IMR-90 (cell line): ENCODE data around the gene PDZD2. TPM values are rescaled to one million over a fixed set of nuclear protein-coding genes. Genes with fewer than 3 reads are reported as not detected.

Source experiments
- ATAC-seq: fragments of 200-7000 bp; cut with Tn5 transposase; 2 replicates; pipeline ENCODE4 v1.9.1; 2020; ENCODE audit warnings: low read depth, mild to moderate bottlenecking, moderate library complexity
- BruUV-seq: library from RNA; stranded (reverse); fragments of 400-500 nt; replicated peaks from 2 replicates; lab custom pipeline; 2021; lab: Mats Ljungman, UMichigan
- CTCF ChIA-PET: fragments of 300-600 bp; formaldehyde crosslinking; extraction: SDS; loops from one replicate; lab custom pipeline; 2021; ENCODE audit warnings: antibody characterized with exemption; lab: Yijun Ruan, JAX
- POLR2A ChIA-PET: fragments of 300-600 bp; sonication (Branson Sonifier 250); formaldehyde crosslinking; loops from one replicate; lab custom pipeline; 2022; ENCODE audit warnings: antibody characterized with exemption; ENCODE audit not compliant: unreplicated experiment; lab: Charles Lee
- DNase-seq: peaks from one replicate; pipeline ENCODE4 v3.0.0; 2013
- H2AFZ ChIP-seq: replicated peaks from 2 replicates; pipeline ENCODE3; 2013; ENCODE audit warnings: low read length, mild to moderate bottlenecking; ENCODE audit not compliant: poor library complexity
- H2AK5ac ChIP-seq: 2 replicates; pipeline ENCODE4 v1.6.1; 2013; ENCODE audit warnings: low read depth, low read length, inconsistent platforms
- H2AK9ac ChIP-seq: replicated peaks from 2 replicates; pipeline ENCODE3; 2013; ENCODE audit warnings: mild to moderate bottlenecking, low read depth, low read length, moderate library complexity; ENCODE audit not compliant: poor library complexity
- H2BK120ac ChIP-seq: 2 replicates; pipeline ENCODE4 v1.6.1; 2013; ENCODE audit warnings: low read depth, low read length, inconsistent platforms
- H2BK15ac ChIP-seq: 3 replicates; pipeline ENCODE4 v1.6.1; 2013; ENCODE audit warnings: low read depth, low read length, inconsistent platforms
- H2BK20ac ChIP-seq: 2 replicates; pipeline ENCODE4 v1.6.1; 2013; ENCODE audit warnings: low read depth, mild to moderate bottlenecking, inconsistent platforms, low read length, moderate library complexity
- H2BK5ac ChIP-seq: 2 replicates; pipeline ENCODE4 v1.6.1; 2013; ENCODE audit warnings: mild to moderate bottlenecking, low read depth, low read length, inconsistent platforms; ENCODE audit not compliant: poor library complexity, severe bottlenecking
- H3K14ac ChIP-seq: replicated peaks from 2 replicates; pipeline ENCODE4 v1.6.1; 2013; ENCODE audit warnings: low read depth, low read length, inconsistent platforms
- H3K18ac ChIP-seq: 2 replicates; pipeline ENCODE4 v1.6.1; 2013; ENCODE audit warnings: low read depth, low read length, control low read depth
- H3K23ac ChIP-seq: 2 replicates; pipeline ENCODE4 v1.6.1; 2013; ENCODE audit warnings: low read depth, low read length, inconsistent platforms
- H3K27ac ChIP-seq: 2 replicates; pipeline ENCODE4 v1.5.1; 2013; ENCODE audit warnings: mild to moderate bottlenecking, control low read depth, low read length; ENCODE audit not compliant: insufficient read depth
- H3K27me3 ChIP-seq: 2 replicates; pipeline ENCODE4 v1.6.1; 2013; ENCODE audit warnings: low read length; ENCODE audit not compliant: control insufficient read depth, insufficient read depth
- H3K36me3 ChIP-seq: 2 replicates; pipeline ENCODE4 v1.6.1; 2013; ENCODE audit warnings: low read length, mixed read lengths; ENCODE audit not compliant: control insufficient read depth, insufficient read depth
- H3K4ac ChIP-seq: 2 replicates; pipeline ENCODE4 v1.6.1; 2013; ENCODE audit warnings: low read depth, low read length, inconsistent platforms
- H3K4me1 ChIP-seq: 2 replicates; pipeline ENCODE4 v1.6.1; 2013; ENCODE audit warnings: low read length, mixed read lengths; ENCODE audit not compliant: control insufficient read depth, insufficient read depth
- H3K4me2 ChIP-seq: 2 replicates; pipeline ENCODE4 v1.6.1; 2013; ENCODE audit warnings: low read depth, mild to moderate bottlenecking, control low read depth, low read length, moderate library complexity
- H3K4me3 ChIP-seq: 2 replicates; pipeline ENCODE4 v1.5.1; 2013; ENCODE audit warnings: low read depth, mild to moderate bottlenecking, control low read depth, low read length, moderate library complexity; ENCODE audit not compliant: insufficient read depth
- H3K56ac ChIP-seq: 2 replicates; pipeline ENCODE4 v1.6.1; 2013; ENCODE audit warnings: low read length, inconsistent platforms; ENCODE audit not compliant: insufficient read depth; ENCODE audit errors: extremely low read depth
- H3K79me1 ChIP-seq, 2 experiments: 2 replicates each; pipeline ENCODE4 v1.6.1; 2013; ENCODE audit warnings: low read length in 2 of 2, inconsistent platforms in 1 of 2, low read depth in 1 of 2
- H3K9ac ChIP-seq: 2 replicates; pipeline ENCODE4 v1.6.1; 2013; ENCODE audit warnings: low read depth, low read length, control low read depth
- H3K9me1 ChIP-seq: 2 replicates; pipeline ENCODE4 v1.6.1; 2013; ENCODE audit warnings: low read length, inconsistent platforms; ENCODE audit not compliant: insufficient read depth
- H3K9me3 ChIP-seq: 2 replicates; pipeline ENCODE4 v1.6.1; 2013; ENCODE audit warnings: low read length; ENCODE audit not compliant: control insufficient read depth, insufficient read depth
- H4K20me1 ChIP-seq: 2 replicates; pipeline ENCODE4 v1.6.1; 2013; ENCODE audit warnings: low read length, inconsistent platforms; ENCODE audit not compliant: insufficient read depth
- H4K5ac ChIP-seq: 2 replicates; pipeline ENCODE4 v1.6.1; 2013; ENCODE audit warnings: mild to moderate bottlenecking, low read depth, low read length, control low read depth
- H4K8ac ChIP-seq, 2 experiments: 2 replicates each; pipeline ENCODE4 v1.6.1; 2013; ENCODE audit warnings: low read depth in 2 of 2, low read length in 2 of 2, control low read depth in 1 of 2, inconsistent platforms in 1 of 2
- H4K91ac ChIP-seq: 2 replicates; pipeline ENCODE4 v1.6.1; 2013; ENCODE audit warnings: low read depth, low read length, inconsistent platforms; ENCODE audit not compliant: insufficient read depth
- BHLHE40 ChIP-seq: fragments of 150-350 bp; IDR thresholded peaks from 2 replicates; pipeline ENCODE4 v1.6.1; 2016; ENCODE audit warnings: mild to moderate bottlenecking, low read depth, low read length
- FOS ChIP-seq: fragments of 150-350 bp; IDR thresholded peaks from 2 replicates; pipeline ENCODE4 v1.6.1; 2016; ENCODE audit warnings: low read depth, low read length
- MAZ ChIP-seq: IDR thresholded peaks from 2 replicates; pipeline ENCODE4 v1.6.1; 2012; ENCODE audit warnings: low read depth, mild to moderate bottlenecking, low read length, improper control_type of control experiment, moderate library complexity, borderline replicate concordance
- WGBS, 2 experiments: methylation state at CpG; one replicate each; pipeline versions ENCODE4 v1.1.5 to v1.1.7; 2013; ENCODE audit warnings: missing lambda C conversion rate in 2 of 2; ENCODE audit not compliant: insufficient read length in 1 of 2; ENCODE audit errors: extremely low coverage in 2 of 2; 5-methylcytosine and 5-hydroxymethylcytosine counted together
- dilution Hi-C: fragments of 300-500 bp; cut with HindIII; formaldehyde crosslinking; loops from one replicate; pipeline ENCODE4 v1.14.3; 2018; ENCODE audit warnings: low sequenced_read_pairs; ENCODE audit not compliant: unreplicated experiment
- in situ Hi-C: fragments of 300-500 bp; cut with MboI; formaldehyde crosslinking; loops from 3 replicates; pipeline ENCODE4 v1.14.3; 2019; ENCODE audit warnings: low sequenced_read_pairs, inconsistent platforms, mixed read lengths
- intact Hi-C: fragments of 100-400 bp; cut with micrococcal nuclease; formaldehyde crosslinking; loops from 2 replicates; pipeline ENCODE4 v1.10.0; 2022
- polyA plus RNA-seq, 3 experiments: library from polyadenylated mRNA; depleted of rRNA; stranded (reverse); fragments of >200 nt; gene quantifications; 2 replicates each; pipeline ENCODE4 v1.2.3, GENCODE V29; 2012; ENCODE audit warnings: low replicate concordance in 1 of 3
- total RNA-seq: library from RNA; depleted of rRNA; stranded (reverse); fragments of >200 nt; gene quantifications from 2 replicates; pipeline ENCODE4 v1.2.3, GENCODE V29; 2012
- TF ChIP-seq, protein P1 (sequence below): conservative IDR thresholded peaks from 2 replicates; pipeline ENCODE4 v1.5.1; 2012; ENCODE audit warnings: mild to moderate bottlenecking, low read depth, low read length, improper control_type of control experiment
- TF ChIP-seq, protein P2 (sequence below): fragments of 150-350 bp; IDR thresholded peaks from 2 replicates; pipeline ENCODE4 v1.6.1; 2016; ENCODE audit warnings: low read depth, mild to moderate bottlenecking, low read length, moderate library complexity, borderline replicate concordance

Gene PDZD2
- total and polyA plus RNA-seq, 2 of the 4 experiments (the other 2 are of a cell fraction) = under 0.01 to 0.02 TPM

DNA sequence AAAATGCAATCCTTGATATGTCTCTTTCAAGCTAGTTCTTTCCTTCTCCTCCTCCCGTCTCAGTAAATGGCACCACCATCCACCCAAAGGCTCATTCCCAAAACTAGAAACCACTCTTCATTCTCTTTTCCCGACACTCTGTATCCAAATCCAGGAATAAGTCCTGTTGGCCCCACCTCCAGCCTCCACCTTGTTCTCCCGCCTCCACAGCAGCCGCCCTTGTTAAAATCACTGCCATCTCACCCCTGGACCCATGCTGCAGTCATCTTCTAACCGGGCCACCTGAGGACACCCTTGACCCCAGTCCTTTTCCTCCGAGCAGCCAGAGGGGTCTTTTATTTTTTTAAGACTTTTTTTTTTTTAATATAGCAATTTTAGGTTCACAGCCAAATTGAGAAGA is 9.4 kb downstream of the PDZD2 start:
- no peak overlapping the region for H3K4ac ChIP-seq
- H2BK5ac ChIP-seq = no peak overlapping the region
- H3K56ac ChIP-seq = no peak overlapping the region
- no peaks in the 10 kb centered on the region for H3K9me3 ChIP-seq
- ATAC-seq = no peak
- no peak overlapping the region for H3K27ac ChIP-seq
- H2BK120ac ChIP-seq = no peak overlapping the region
- TF ChIP-seq BHLHE40 (no peak), FOS (no peak), MAZ (no peak)
- TF ChIP-seq, protein P1, sequence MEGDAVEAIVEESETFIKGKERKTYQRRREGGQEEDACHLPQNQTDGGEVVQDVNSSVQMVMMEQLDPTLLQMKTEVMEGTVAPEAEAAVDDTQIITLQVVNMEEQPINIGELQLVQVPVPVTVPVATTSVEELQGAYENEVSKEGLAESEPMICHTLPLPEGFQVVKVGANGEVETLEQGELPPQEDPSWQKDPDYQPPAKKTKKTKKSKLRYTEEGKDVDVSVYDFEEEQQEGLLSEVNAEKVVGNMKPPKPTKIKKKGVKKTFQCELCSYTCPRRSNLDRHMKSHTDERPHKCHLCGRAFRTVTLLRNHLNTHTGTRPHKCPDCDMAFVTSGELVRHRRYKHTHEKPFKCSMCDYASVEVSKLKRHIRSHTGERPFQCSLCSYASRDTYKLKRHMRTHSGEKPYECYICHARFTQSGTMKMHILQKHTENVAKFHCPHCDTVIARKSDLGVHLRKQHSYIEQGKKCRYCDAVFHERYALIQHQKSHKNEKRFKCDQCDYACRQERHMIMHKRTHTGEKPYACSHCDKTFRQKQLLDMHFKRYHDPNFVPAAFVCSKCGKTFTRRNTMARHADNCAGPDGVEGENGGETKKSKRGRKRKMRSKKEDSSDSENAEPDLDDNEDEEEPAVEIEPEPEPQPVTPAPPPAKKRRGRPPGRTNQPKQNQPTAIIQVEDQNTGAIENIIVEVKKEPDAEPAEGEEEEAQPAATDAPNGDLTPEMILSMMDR = no peak
- TF ChIP-seq, protein P2, sequence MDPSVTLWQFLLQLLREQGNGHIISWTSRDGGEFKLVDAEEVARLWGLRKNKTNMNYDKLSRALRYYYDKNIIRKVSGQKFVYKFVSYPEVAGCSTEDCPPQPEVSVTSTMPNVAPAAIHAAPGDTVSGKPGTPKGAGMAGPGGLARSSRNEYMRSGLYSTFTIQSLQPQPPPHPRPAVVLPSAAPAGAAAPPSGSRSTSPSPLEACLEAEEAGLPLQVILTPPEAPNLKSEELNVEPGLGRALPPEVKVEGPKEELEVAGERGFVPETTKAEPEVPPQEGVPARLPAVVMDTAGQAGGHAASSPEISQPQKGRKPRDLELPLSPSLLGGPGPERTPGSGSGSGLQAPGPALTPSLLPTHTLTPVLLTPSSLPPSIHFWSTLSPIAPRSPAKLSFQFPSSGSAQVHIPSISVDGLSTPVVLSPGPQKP = no peak
- H3K9ac ChIP-seq = no peak overlapping the region
- no peak overlapping the region for H2AK9ac ChIP-seq
- H3K4me1 ChIP-seq = no peaks in the 10 kb centered on the region
- in situ Hi-C loops (no loop called here), intact Hi-C loops (no loop called here), dilution Hi-C loops (no loop called here)
- ChIA-PET POLR2A (no interaction called here), CTCF (no interaction called here)
- H4K20me1 ChIP-seq = no peaks in the 10 kb centered on the region
- H3K27me3 ChIP-seq = peaks cover 29% of the 10 kb centered on the region
- H4K8ac ChIP-seq = no peak overlapping the region
- no peak overlapping the region for H2BK20ac ChIP-seq
- 83% methylated on average over 4 of the region's 6 CpGs; no CpG with 5 or more reads in 1 of the 2 experiments for WGBS, 2 experiments
- no peaks in the 10 kb centered on the region for H3K9me1 ChIP-seq
- no peaks in the 10 kb centered on the region for H3K36me3 ChIP-seq
- H3K18ac ChIP-seq = no peak overlapping the region
- no peak for DNase-seq
- H2AK5ac ChIP-seq = no peak overlapping the region
- no peak overlapping the region for H3K4me2 ChIP-seq
- no peaks in the 10 kb centered on the region for H3K79me1 ChIP-seq
- H2AFZ ChIP-seq = no peak overlapping the region
- no TSS peak for BruUV-seq
- no peak overlapping the region for H3K23ac ChIP-seq
- no peak overlapping the region for H2BK15ac ChIP-seq
- H3K14ac ChIP-seq = no peak overlapping the region
- H4K5ac ChIP-seq = no peak overlapping the region
- no peak overlapping the region for H4K91ac ChIP-seq
- no peak overlapping the region for H3K4me3 ChIP-seq
